Renal cortex interstitium (tissue), 11 donors: ENCODE data around the gene SYPL2. TPM values are rescaled to one million over a fixed set of nuclear protein-coding genes. Genes with fewer than 3 reads are reported as not detected.
A peak's percentile ranks its signal among the peaks of the same experiment; 100 is the strongest.

Experiments used
- DNase-seq, 11 donors: peaks; one replicate each; pipeline ENCODE4 v3.0.0-alpha.2; 2013; ENCODE audit warnings: low read depth in 9 of 11, low spot score in 4 of 11; ENCODE audit errors: extremely low read depth in 1 of 11
- polyA plus RNA-seq, 3 donors: library from polyadenylated mRNA; unstranded; fragments of 120-200 nt; gene quantifications; one replicate each; pipeline ENCODE4 v1.2.1, GENCODE V29; 2013; ENCODE audit not compliant: insufficient read length in 3 of 3

The SYPL2 gene
- polyA plus RNA-seq, 3 donors: 8.6 to 15.0 (median 10.8) TPM

- DNase-seq: no peak
These were observed 36.1 kb downstream of the SYPL2 start for GRCh38 chr1:109502364-109502851.

GRCh38 chr1:109503935-109504334, 37.6 kb downstream of the SYPL2 start:
- DNase-seq: no peak

GRCh38 chr1:109504974-109505373, 38.6 kb downstream of the SYPL2 start:
- no peak for DNase-seq

- DNase-seq: no peak
These were observed 41.9 kb downstream of the SYPL2 start for GRCh38 chr1:109508001-109508872.

- no peak for DNase-seq
These were observed 42.5 kb downstream of the SYPL2 start for GRCh38 chr1:109508873-109509175.

GRCh38 chr1:109509176-109510134, 43.1 kb downstream of the SYPL2 start, which contains the start of gene AMIGO1:
Gene AMIGO1, minus strand, starts transcription at chr1:109509727. Its CDS starts 815 bp downstream, at chr1:109508912.
- DNase-seq: peak in 6 of 11 donors; percentile 56 to 73 (median 62)

DNA sequence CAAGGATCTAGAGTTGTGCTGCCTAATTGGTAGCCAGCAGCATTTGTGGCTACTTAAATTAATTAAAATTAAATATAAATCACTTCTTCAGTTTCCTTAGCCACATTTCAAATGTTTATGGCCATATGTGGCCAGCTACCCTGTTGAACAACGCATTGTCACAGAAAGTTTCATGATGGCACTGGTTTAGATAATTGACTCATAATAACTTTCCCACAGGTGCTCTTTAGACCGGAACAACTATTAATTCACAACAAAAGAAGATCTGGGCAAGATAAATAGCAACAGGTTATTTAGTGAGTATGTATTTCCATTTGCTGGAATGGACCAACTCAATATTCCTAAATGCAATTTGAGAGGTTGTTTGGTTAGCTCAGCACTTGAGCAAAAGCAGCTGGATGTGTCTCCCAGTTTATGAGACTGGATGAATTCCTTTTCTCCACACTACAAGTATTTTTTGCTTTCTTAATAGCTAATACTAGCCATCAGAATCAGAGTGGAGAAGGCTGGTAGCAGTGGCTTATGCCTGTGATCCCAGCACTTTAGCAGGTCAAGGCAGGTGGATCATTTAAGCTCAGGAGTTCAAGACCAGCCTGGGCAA, 46.9 kb downstream of the SYPL2 start:
- peak in 1 of 11 donors; percentile 63 for DNase-seq

DNA sequence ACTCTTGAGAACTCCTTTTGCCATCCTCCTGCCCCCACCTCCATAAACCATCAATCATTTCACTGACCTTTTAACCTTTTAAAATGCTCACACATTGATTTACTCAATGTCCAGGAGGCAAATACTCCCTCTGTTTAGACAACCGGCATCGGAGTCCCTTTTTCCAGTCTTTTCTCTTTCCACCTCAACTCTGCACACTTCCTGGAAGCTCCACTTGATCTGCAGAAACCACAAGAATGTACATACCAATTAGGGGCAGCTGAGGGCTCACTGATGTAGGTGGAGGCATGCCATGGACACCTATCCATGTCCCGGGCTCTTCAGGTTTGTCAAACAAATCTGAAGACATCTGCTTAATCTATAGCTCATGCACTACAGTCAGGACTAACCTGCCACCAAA, 48.5 kb downstream of the SYPL2 start:
- DNase-seq: no peak

GRCh38 chr1:109516872-109517271, 50.5 kb downstream of the SYPL2 start:
- DNase-seq: peak in 1 of 11 donors; percentile 46

DNA sequence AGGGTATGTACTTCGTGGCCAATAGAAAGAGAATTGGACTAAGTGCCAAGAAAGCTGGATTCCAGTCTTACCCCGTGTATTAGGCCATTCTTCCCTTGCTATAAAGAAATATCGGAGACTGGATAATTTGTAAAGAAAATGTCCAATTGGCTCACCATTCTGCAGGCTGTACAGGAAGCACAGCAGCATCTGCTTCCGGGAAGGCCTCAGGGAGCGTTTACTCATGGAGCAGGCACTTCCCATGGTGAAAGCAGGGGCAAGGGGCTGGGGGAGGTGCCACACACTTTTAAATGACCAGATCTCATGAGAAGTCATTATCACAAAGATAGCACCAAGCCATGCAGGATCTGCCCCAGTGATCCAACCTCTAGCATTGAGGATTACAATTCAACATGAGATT, 51.0 kb downstream of the SYPL2 start:
- no peak for DNase-seq

GRCh38 chr1:109521002-109521951, 54.9 kb downstream of the SYPL2 start:
- DNase-seq: no peak

DNA sequence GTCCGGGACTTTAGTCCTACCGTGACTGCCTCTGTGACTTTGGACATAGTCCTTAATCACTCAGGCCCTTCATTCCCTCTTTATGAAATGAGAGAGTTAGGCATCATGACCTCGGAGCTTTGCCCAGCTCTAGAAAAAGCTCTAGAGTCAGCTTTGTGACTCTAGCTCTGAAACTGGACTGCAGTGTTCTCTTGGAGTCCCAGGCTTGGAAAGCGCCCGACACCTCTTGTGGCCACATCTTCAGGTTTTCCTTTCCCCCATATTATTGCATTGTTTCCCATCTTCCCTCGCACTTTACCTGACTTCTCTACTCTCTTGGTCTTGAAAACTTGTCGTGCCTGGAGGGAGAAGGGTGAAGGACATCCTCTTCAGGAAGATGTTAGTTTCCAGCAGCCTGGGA, 55.7 kb downstream of the SYPL2 start:
- no peak for DNase-seq

- DNase-seq: no peak
These were observed 57.4 kb downstream of the SYPL2 start for GRCh38 chr1:109523706-109524105.

DNA sequence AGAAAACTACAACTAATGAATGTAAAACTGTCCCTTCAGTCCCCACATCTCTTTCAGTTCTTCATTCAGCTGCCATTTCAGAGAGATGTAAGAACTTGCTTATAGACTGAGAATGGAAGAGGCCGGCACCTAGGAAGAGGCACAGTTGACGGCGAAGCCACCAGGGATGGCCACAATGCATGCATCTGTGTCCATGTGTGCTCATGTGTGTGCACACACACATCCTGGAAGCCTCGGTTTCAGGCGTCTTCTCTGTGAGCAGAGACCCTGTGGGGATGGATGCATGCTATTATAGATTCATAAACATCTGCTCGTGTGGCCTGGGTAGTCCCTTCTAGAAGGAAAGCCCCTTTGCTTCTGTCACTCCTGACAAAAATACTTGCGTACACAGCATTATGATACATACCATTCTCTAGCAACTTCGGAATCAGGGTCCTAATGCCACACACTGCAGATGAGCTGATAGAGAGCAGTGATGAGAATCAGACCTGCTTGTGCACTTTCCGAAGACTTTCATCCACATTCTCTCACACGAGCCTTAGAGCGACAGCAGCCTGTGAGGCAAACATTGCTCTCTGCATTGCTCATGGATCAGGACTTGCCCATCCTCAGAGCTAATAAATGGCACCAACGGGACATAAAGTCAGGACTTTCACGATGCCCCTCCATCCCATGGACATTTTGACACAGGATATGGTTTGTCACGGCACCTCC, 60.9 kb downstream of the SYPL2 start:
- DNase-seq: no peak

- no peak for DNase-seq
These were observed 61.7 kb downstream of the SYPL2 start for GRCh38 chr1:109527846-109528695.

DNA sequence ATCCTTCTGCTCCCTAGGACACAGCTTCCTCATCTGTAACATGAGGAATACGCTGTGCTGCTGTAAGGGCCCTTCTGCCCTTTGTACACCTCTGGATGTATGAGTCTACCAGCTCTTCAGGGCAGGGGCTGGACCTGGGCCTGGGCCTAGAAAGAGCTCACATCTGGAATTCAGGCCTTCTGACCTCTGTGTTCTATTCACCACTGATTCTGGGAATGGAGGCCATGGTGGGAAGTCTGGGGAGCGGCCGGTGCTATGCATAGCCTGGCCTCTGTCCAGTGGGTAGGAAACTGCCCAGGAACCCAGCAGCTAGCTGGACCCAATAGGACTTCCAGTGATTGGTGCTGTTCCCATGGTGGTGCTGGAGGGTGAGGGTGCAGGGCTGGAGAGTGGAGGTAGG, 62.4 kb downstream of the SYPL2 start:
- DNase-seq: no peak
